Activated T-helper 9 cell treated with anti-CD3 and anti-CD28 coated beads, Interleukin-2, amount 50 U/mL, for 16 hours (primary cell): ENCODE measurements around the gene NOVA2.
A peak's percentile ranks its signal among the peaks of the same experiment; 100 is the strongest.

Source experiments
- DNase-seq: peaks from one replicate; pipeline ENCODE4 v3.0.0-alpha.2; 2020; ENCODE audit warnings: low read depth

Gene NOVA2

DNA sequence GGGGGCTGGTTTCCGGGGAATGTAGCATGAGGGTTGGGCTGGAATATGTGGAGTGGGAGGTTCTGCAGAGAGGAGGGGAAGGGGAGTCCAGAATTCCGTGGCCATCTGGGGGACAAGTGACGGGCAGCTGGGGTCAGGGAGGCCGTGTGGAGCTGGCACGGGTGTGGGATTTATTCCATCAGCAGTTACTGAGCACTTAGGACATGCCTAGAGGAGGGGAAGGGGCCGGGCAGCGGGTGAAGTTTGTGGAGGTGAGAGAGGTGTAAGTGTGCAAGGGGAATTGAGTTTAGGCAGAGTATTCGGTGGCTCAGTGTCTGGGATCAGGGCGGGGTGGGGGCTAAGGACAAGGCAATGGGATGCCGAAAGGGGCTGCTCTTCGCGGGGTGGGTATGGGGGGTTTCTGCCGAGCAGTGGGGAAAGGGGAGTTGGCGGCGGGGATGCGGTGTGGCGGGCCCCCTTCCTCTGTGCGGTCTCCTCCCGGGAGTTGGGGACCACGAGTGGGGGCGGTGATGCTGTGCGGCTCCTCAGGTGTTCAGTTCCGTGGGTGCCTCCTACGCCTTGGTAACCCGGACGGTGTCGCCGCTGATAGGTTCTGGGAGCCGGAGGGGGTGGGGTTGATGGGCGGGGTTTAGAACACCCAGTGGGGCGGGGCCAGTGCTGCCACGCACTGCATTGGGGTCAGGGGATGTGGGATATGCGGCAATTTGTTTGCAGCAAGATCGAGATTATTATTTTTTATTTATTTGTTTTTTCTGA is 27.0 kb upstream of the NOVA2 start:
- DNase-seq = peak; percentile 55

DNA sequence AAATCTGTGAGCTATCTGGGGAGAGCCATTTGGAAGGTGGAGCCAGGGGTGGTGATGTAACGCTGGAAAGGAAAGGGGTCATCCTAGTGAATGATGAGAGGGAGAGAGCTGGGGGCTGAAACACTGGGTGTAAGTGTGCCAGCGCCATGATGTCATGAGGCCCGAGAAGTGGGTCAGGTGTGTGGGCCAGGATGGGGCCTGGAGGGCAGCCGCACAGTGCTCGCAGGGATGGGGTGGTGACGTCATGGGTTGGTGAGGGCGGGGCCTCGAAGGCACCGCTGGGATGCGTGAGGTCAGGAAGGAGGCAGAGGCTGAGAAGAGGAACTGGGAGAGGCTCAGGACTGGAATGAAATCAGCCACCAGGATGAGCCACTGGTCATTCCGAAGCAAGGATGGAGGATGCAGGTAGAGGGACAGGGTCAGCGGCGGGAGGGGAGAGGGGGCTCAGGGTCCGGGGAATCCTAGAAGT is 26.0 kb upstream of the NOVA2 start:
- no peak for DNase-seq

DNA sequence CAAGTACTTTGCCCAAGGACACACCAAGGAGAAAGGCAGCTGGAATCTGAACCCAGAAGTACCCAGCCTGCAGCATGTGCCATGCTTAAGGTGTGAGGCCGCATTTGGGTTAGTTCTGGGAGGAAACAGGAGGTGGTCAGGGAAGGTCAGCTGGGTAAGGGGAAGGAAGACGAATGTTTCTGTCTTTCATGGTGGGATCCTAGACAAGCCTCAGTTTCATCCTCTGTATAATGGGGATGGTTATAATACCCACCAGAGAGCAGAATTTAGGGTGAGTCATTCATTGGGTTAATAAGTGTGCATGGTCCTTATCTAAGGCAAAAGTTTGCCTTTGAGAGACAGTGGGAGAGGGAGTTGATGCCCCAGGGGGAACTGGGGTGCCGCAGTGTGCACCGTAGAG is 25.2 kb upstream of the NOVA2 start:
- no peak for DNase-seq

DNA sequence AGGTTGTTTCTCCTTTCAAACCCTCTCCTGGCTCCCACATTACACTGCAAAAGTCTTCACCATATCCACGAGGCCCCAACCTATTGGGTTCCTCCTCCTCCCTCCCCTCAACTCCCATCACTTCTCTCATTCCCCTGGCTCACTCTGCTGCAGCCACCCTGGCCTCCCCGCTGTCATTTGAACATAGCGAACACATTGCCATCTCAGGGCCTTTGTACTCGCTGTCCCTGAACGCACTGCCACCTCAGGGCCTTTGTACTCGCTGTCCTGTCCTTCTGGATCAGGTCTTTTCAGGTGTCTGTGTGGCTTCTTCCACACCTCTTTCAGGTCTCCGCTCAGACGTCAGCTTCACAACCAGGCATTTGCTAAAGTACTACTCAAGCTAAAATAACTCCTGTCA is 23.3 kb upstream of the NOVA2 start:
- DNase-seq = no peak

DNA sequence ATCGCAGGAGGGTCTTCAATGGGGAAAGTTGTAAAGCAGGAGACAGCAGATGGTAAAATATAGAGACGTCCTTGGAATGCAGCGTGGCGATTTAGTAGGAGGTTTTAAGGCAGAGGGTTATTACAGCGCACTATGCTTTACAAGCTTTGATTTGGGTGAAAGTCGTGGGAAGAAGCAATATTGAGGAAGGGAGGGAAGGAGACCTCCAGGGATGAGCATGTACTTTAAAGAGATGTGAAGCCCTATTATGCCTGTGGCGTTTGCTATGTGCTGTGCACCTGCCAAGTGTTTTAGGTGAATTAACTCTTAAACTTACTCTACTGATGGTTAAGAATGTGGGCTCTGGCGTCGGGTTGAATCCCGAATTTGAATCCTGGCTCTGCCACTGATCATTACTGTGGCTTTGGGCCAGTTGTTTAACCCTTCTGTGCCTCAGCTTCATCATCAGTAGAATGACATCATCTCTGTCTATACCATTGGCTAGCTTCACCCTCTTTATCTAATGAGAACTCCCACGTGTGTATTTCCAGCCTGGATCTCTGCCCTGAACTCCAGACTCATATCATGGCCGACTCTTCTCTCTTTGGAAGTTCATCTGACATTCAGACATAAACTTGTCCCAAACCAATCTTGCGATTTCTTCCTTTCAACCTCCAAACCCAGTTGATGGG is 22.2 kb upstream of the NOVA2 start:
- DNase-seq = no peak

DNA sequence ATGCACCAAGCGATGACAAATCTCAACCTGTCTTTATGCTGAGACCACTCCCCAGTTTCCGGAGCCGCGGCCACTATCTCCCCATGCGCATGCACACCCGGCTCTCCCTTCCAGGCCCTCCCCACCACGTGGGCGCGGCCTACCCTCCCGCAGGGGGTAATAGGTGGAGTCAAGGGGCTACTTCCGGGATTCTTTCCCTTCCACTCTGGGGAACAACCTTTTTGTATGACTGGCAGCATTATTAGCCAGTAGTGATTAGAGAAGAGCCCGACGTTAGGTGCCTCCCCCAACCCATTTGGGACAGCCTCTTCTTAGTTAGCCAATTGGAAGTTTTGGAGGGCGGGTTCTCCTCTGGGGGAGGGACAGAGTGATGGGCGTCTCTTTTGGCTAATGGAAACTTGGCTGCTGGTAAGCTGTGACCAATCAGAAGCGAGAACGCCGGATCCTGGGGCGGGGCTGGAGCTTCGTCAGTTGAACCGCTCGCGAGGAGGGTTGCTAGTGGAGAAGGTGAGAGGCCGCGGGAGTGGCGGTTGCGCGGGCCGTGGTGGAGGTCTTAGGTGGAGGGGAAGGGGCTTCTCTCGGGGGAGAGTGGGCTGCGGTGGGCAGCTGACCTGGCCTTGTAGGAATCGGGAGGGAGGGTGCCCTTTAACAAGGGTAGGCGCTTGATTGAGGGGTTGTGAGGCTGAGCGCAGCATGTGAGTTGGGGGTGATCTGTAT is 21.5 kb upstream of the NOVA2 start, which contains the start of gene CCDC61:
Gene CCDC61, plus strand, starts transcription at position 470 of the 717 bp plus-strand sequence. CDS start 7,552 bp downstream, outside the sequence.
- DNase-seq = peak; percentile 90

DNA sequence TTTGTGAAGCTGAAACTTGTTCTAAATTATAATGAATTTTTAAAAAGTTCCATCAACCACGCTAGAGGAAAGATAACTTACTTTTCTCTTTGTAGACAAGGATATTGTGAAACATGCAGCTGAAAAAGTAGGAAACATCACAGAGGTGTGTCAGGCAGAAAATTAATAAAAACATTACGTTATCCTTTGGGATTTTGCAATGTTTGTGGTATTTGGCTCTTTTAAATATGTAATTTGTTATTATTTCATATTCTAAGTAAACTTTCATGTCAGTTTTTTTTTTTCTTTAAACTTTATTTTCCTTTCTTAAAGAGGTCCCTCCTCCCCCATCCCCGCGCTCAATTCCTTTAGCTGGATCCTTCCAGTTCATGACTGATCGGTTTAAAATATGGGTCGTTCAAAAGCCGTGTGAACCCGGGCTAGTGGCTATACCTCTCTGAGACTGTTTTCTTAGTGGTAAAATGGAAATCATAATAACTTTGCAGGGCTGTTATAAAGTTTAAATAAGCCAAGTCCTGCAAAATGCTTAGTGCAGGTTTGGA is 20.9 kb upstream of the NOVA2 start:
- no peak for DNase-seq

DNA sequence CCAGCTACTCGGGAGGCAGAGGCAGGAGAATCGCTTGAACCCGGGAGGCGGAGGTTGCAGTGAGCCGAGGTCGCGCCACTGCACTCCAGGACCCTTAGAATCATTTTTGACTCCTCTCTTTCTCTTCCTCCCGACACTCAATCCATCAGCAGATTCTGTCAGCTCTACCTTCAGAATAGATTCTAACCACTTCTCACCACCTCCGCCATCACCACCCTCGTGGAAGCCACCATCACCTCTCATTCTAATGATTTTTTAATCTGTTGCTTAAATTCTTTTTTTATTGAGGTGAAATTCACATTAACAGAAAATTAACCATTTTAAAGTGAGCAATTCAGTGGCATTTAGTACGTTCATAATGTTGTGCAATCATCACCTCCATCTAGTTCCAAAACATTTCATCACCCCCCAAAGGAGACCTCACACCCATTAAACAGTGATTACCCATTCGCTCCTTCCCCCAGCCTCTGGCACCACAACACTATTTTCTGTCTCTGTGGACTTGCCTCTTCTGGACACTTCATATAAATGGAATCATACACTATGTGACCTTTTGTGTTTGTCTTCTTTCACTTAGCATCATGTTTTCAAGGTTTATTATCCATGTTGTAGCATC is 16.6 kb upstream of the NOVA2 start:
- no peak for DNase-seq

DNA sequence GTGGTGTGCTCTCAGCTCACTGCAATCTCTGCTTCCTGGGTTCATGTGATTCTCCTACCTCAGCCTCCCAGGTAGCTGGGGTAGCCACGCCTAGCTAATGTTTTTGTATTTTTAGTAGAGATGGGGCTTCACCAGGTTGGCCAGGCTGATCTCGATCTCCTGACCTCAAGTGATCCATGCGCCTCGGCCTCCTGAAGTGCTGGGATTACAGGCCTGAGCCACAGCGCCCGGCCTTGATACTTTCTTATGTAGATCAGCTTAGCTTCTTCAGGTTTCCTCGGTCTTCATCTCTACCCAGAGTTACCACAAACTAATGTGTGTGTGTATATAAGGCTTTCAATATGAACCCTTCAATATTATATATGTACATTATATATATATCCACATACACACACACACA is 11.7 kb upstream of the NOVA2 start:
- DNase-seq = no peak

DNA sequence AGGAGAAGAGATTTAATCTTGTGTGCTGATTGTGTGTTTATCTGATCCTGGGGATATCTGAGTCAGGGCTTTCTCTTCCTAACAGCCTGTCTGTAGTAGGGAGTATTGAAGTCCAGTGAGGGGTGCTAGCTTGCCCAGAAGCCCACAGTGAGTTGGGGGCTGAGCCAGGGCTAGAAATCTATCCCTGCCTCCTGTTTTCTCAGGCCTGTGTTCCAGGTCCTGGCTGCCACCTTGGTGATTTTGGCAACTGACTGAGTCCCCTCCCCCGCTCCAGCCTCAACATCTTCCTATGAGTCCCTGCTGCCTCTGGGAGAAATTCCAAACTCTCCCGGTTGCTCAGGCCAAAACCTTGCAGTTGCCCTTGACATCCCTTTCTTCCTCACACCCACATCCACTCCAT is 7.7 kb upstream of the NOVA2 start:
- DNase-seq = no peak

DNA sequence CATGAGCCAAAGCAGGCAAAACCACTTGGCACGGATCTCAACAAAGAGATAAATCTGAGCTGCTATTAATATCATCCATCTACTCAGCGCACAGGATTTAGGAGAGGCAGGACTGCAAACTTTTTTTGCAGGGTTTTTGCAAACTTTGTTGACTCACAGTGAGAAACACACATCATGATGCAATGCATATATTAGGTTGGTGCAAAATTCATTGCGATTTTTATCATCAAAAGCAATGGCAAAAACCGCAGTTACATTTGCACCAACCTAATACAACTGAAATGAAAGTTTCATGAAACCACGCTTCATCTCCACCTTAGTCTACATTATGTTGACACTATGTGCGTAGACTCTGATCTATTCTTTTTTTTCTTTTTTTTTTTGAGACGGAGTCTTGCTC is 4.5 kb upstream of the NOVA2 start:
- DNase-seq = no peak

DNA sequence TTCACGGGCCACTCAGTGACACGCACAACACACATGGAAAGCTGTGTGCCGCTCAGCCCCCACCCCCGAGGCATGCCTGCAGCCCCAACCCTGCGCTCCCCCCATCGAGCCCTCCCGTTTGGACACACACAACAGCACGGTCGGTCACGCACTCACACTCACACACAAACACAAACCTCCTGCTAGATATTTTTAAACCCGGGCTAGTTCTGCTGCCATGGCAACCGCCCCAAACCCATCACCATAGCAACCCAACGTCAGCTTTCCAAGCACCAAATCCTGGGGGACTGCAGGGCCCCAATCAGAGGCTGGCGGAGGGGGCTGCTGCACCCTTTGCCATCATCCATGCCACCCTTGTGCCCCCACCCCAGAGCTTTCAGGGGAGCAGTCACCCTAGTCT is 2.5 kb upstream of the NOVA2 start:
- no peak for DNase-seq

DNA sequence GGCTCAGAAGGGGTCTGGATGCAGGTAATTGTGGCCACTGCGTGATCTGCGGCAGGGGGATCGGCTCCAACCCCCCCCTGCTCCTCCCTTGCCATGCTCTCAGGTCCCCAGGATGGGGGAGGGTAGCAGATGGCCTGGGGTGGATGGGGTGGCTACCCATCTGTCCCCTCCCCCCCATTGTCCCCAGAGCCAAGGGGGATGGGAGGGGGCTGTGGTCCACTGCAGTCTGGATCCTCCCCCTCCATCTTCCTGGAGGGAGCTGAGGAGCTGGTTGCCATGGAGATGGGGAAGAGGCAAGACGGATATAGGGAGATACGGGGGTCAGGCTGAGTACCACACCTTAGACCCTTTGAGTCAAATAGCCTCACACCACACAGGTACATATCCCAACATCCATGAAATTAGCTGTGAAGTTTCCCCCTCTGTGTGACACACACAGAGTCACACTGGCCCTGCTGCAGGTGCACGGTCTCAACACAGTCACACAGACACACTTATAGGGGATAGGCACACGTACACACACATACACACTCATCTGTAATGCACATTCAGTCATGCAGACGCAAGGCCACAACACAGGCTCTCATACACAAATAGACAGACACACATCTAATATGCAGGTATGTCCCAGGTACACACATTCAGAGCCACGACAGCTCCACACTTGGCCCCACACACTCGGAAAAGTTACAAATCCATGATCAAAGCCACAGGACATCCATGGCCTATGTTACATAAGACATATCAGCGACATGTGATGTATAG is 1.8 kb upstream of the NOVA2 start:
- DNase-seq = no peak

DNA sequence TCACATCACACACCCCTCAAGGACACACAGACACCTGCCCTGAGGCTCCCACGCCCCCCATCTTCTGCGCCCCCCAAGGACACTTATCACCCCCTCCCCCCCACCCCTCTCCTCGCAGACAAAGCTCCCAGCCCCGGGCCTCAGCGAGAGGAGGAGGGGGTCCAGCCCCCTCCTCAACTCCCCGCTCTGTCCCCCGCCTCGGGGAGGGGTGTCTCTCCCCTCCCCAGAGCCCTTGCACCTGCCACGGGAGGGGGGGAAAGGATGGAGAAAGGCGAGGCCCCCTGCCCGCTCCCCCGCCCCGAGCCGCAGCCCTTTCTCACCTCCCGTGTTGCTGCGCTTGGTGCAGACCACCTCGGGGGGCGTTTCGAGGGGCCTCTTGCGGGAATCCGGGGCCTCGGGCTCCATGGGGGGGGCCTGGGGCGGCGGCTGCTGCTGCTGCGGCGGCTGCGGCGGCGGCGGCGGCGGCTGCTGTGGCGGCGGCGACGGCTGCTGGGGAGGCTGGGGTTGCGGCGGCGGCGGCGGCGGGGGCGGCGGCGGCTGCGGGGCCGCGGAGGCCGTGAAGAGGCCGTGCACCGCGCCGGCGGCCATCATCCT is 621 bp downstream of the NOVA2 start:
- no peak for DNase-seq

DNA sequence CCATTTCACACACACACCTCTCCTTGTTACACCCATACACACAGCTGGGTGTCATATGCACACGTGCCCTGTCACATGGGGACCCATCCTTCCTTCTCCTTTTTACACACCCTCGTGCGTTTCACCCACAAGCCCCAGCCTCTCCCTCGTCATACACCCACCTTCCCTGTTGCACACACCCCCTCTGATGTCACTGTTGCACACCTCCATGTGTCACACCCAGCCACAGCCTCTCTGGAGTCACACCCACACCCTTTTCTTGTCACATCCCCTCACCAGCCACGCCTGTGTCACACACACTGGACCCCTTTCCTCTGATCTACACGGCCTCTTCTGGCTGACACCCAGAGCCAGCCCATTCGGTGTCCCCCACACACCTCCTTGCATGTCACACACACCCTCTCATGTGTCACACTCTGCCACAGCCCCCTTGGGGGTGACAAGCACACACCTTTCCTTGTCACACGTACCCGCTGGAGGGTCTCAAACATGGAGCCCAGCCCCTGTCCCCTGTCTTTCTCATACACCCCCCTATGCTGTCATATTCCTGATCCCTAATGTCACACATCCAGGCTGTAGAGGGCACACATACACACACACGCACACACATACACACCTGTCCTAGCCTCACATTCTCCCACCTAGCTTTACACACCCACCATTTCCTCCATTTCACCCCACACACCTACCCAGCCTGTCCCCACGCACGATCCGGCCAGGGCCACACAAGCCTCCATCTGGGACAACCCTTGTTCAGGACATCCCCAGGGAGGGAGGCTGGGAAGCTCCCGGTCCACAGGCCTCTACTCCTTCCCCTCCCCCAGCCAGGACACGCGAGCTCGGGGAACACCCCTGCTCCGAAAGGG is 1.4 kb downstream of the NOVA2 start:
- no peak for DNase-seq

DNA sequence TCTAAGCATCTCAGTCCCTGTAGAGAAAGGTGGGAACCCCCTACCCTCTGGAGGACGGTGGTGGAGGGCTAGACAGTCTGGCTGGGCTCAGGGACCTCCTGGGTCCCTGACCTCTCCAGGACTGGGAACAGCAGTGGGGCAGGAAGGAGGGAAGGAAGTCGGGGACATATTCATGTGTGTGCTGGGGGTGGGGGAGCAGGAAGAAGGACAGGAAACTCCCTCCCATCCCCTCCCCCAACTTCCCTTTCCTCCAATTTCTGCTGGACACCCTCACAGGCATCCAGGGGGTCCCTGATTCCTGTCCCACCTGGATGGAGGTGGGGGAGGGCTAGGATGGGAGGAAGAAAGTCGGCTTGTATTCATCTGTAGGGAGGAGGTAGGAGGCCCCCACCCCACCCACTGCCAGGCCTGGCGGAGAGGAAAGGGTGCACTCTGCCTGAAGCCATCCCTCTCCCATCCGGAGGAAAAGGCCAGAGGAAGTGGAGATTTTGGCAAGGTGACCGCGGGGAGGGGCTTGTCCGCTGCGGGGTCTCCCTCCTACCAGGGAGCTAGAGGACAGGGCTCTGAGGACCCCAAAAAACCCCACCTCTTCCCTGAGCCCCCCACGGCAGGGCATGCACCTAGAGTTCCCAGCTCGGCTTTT is 2.3 kb downstream of the NOVA2 start:
- DNase-seq = no peak

DNA sequence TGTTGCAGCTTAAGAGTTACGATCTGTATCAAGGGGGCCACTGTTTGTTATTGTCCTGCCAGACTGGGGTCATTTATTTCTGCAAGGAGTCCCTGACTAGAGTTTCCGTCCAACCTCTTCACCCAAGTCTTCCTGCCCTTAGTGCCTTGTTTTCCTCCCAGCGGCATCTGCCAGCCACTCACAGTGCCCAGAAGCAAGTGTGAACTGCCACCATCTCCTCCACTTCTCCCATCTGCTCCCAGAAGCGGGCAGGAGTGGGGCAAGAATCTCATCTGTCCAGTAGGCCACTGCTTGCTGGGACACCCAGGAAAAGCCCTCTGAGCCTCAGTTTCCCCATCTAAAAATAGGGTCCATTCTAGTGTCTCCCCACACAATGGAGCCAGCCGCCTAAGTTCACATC is 4.0 kb downstream of the NOVA2 start:
- DNase-seq = no peak

DNA sequence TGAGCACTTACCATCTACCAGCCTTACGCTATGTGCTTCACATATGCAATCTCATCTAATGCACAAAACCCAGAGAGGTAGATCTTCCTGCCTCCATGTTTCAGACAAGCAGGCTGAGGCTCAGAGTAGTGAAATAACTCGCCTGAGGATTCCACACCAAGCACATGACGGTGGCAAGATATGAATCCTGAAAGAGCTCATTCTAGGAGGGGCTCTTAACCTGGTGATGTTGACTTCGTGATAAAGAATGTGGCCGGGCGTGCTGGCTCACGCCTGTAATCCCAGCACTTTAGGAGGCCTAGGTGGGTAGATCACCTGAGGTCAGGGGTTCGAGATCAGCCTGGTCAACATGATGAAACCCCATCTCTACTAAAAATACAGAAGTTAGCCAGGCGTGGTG is 5.0 kb downstream of the NOVA2 start:
- no peak for DNase-seq

DNA sequence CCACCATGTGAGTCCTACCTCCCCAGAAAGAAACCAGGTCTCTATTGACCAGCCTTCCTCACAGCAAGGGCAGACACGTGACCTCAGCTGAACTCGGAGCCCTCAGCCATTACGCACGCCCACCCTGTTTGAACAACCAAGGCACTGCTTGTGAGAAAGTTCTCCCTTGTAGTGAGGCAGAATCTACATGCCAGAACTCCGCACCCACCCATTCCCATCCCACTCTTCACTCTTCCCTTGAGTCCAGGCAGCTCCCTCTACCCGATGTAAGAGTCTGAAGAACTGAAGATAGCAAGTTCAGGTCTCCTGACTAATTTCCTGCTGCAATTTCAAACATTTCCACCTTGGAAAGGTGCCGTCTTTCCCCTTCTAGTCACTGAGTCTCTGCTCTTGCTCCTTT is 6.4 kb downstream of the NOVA2 start:
- no peak for DNase-seq

DNA sequence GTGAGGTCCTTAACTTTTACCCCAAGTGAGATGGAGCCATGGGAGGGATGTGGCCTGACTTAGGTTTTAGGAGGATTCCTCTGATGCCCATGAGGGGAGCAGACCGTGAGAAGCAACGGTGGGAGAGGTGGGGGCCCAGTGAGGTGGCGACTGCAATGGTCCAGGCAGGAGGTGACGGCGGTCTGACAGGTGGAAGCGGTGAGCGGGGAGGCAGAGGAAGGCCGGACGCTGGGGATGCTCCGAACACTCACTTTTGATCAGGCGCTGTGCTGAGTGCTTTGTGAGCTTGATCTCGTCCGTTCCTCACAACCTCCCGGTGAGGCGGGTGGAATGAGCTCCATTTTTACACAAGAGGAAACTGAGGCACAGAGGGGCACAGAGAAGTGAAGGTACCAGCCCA is 11.6 kb downstream of the NOVA2 start:
- DNase-seq = no peak
